ENCODE results near the gene RET.

RET gene

GRCh38 chr10:43108951-43109350 is 32.1 kb downstream of the RET start:
- DNase-seq (ENCODE audit: low spot score), result no peak

- no peak for DNase-seq (ENCODE audit: low spot score)
Measured at GRCh38 chr10:43109671-43110249, 32.9 kb downstream of the RET start.

GRCh38 chr10:43110338-43111071 is 33.6 kb downstream of the RET start:
- DNase-seq (ENCODE audit: low spot score), result no peak

DNA sequence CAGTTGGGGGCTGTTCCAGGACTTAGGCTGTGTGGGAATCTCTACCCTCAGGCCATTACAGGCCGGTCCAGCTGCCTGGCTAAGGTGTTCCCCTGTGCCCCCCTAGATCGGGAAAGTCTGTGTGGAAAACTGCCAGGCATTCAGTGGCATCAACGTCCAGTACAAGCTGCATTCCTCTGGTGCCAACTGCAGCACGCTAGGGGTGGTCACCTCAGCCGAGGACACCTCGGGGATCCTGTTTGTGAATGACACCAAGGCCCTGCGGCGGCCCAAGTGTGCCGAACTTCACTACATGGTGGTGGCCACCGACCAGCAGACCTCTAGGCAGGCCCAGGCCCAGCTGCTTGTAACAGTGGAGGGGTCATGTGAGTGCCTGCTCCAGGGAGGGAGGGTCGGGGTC is 34.2 kb downstream of the RET start:
- DNase-seq (ENCODE audit: low spot score), result no peak

DNA sequence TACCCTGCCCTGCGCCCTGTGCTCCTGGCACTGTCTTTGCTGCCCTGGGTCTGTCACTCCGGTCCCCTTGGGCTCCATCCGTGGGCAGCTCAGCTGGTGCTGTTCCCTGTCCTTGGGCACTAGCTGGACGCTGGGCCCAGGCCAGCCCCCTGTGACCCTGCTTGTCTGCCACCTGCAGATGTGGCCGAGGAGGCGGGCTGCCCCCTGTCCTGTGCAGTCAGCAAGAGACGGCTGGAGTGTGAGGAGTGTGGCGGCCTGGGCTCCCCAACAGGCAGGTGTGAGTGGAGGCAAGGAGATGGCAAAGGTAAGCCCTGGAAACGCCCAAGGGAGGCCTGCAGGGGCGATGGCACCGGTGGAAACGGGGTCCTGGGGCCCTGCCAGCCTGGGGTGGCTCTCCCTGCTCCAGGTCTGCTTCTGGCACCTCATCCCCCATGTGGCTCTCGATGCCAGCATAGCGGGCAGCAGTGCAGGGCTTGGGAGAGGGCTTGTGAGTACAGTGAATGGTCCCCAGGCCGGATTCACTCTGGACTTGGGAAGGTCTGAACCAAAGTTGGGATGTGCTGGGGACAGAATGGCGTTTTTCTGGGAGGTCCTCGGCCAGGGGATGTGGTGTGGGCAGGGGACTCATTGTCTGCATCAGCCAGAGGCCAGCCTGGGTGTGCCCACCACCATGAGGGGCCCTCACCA is 35.2 kb downstream of the RET start:
- no peak for DNase-seq (ENCODE audit: low spot score)

DNA sequence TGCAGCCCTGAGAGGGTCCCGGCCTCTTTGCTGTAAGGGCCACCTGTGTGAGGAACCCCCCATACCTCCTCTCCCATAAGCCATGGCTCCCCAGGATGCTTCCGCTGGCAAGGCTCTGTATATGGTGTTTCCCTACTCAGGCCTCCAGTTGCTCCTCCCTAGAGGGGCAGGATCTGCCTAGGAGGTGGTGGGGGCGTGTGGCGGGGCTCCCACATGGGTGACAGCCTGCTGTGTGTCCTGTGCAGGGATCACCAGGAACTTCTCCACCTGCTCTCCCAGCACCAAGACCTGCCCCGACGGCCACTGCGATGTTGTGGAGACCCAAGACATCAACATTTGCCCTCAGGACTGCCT is 35.7 kb downstream of the RET start:
- no peak for DNase-seq (ENCODE audit: low spot score)

GRCh38 chr10:43113201-43114087 is 36.6 kb downstream of the RET start:
- DNase-seq (ENCODE audit: low spot score), result no peak

- no peak for DNase-seq (ENCODE audit: low spot score)
Measured at GRCh38 chr10:43114088-43114742, 37.3 kb downstream of the RET start.

GRCh38 chr10:43114743-43115611 is 38.1 kb downstream of the RET start:
- DNase-seq (ENCODE audit: low spot score), result no peak

- no peak for DNase-seq (ENCODE audit: low spot score)
Measured at GRCh38 chr10:43115881-43116595, 39.2 kb downstream of the RET start.

- no peak for DNase-seq (ENCODE audit: low spot score)
Measured at GRCh38 chr10:43116596-43116995, 39.7 kb downstream of the RET start.

DNA sequence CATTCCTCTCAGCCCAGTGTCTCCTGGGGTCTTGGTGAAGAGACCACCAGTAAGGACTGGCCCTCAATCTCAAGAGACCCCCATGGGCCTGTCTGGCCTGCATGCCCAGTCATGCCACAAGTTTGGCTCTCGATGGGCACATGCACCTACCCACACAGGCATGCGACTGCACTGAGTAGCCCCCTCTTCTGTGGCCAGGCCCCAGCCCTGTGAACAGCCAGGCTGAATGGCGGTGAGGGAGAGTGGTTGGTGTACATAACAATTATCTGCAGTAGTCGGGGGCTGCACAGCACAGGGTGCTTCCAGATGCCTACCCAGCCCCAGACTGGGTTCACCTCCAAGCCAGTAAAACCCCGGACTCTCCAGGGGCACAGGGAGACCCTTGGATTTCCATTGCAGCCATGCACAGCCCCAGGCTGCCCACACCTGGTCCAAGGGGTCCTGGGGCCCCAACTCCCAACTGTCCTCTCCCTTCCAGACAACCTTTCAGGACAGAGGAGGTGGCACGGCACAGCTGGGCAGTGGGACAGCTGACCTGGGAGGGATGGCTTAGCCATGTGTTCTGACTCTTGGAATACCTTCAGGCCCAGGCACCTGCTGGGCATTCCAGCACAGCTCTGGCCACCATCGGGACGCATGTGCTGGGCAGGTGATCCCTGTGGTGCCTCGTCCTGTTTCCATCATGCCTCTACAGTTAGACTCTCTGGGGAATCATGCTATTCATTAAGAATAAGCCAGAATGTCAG is 40.3 kb downstream of the RET start:
- DNase-seq (ENCODE audit: low spot score), result no peak

DNA sequence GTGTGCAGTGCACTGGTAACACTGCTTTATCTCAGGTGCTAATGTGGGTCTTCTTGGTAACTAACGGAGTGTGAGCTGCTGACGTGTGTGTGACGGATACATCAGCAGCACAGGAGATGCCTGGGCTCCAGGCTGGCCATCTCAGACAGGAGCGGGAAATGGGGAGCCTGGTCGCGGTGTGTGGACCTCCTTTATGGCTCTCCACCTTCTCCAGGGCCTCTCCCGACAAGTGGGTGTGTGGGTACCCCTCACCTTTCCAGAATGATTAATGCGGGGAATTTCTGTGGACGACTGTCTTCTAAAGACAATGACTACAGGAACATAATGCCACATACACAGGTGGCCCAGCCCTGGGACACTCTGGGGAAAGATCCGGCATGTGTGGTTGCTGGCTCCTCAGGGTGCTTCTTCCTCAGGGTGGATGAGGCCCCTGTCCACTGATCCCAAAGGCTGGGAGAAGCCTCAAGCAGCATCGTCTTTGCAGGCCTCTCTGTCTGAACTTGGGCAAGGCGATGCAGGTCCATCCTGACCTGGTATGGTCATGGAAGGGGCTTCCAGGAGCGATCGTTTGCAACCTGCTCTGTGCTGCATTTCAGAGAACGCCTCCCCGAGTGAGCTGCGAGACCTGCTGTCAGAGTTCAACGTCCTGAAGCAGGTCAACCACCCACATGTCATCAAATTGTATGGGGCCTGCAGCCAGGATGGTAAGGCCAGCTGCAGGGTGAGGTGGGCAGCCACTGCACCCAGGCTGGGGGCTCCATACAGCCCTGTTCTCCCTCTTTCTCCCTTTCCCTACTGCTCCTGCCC is 41.1 kb downstream of the RET start:
- no peak for DNase-seq (ENCODE audit: low spot score)

DNA sequence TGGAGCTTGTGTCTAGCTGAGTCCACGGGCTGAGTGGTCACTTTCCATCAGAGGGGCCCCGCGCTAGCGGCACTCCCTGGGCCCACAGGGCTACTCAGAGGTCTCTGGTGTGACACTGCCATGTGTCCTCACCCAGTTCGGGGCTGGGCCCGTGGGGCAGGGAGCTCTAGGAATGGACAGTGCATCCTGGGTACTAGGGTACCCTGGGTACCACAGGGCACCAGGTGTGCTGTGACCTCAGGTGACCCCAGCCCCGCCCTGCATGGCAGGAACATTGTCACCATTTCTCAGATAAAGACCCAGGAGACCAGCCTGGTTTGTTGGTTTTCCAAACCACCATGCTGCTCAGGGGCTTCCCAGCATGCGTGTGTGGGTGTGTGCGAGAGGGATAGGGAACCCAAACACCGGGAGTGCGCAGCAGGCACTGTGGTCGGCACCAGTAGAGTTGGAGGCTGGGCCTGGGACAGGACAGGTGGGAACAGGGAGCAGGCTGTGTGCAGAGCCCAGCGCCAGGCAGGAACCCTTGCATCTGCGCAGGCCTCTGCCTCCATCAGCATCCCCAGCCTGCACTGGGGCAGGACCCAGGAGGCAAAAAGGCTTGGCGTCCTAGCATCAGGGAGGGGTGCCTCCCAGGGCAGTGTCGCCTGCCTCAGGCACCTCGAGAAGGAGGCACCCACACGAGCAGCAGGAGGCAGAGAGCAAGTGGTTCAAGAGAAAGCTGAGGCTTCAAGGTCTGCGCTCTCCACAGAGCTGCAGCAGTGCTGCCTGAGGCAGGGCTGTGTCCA is 42.0 kb downstream of the RET start:
- DNase-seq (ENCODE audit: low spot score), result no peak

DNA sequence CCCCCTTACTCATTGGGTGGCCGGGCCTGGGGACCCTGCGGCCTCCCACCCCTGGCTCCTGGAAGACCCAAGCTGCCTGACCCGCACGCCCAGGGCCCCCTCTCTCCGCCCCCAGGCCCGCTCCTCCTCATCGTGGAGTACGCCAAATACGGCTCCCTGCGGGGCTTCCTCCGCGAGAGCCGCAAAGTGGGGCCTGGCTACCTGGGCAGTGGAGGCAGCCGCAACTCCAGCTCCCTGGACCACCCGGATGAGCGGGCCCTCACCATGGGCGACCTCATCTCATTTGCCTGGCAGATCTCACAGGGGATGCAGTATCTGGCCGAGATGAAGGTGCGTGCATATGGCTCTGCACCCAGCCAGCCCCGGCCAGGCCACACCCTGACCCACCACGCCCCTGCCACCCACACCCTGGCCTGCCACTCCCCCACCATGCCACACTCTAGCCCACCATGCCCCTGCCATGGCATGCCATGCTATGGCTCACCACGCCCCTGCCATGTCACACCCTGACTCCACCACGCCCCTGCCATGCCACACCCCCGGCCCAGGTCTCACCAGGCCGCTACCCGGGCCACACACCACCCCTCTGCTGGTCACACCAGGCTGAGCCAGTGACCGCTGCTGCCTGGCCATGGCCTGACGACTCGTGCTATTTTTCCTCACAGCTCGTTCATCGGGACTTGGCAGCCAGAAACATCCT is 42.7 kb downstream of the RET start:
- no peak for DNase-seq (ENCODE audit: low spot score)

DNA sequence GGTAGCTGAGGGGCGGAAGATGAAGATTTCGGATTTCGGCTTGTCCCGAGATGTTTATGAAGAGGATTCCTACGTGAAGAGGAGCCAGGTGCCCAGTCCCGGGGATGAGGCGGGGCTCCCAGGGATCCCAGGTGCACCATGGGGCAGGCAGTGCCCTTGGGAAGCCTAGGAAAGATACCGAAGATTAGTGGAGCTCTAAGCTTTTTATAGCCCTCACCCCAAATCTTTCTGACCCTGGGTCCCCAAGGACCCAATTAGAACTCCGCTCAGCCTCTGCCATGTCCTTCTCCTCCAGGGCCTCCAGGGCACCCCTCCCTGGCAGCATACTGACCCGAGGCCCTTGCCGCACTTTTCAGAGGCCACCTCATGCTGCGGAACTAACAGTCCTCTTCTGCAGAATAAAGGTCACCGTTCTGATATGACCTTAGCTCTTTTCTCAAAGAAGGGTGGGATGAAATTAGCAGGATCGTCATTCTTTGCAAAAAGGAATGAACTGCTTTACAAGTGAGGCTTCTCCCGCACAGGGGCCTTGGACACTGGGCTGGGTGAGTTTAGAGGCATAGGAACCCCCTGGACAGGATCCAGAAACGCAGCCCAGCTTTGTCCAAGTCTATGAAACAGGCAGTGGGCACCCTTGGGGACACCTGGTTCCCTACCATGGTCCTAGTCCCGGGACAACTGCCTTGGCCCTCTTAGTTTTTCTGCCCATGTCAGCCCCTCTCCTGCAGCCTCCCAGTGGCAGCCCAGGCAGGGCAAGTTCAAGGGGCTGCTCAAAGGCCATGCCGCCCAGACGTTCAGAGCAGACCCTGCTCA is 43.5 kb downstream of the RET start:
- no peak for DNase-seq (ENCODE audit: low spot score)
